22Rv1 (cell line): ENCODE results near the gene SFSWAP.

Experiments
- H3K27ac ChIP-seq: fragments of 450-650 bp; 2 replicates; pipeline ENCODE4 v1.5.1; 2017
- CTCF ChIP-seq: fragments of 450-650 bp; IDR thresholded peaks from 2 replicates; pipeline ENCODE4 v1.5.1; 2017; ENCODE audit warnings: mild to moderate bottlenecking
- ZFX ChIP-seq: fragments of 450-650 bp; IDR thresholded peaks from 2 replicates; pipeline ENCODE4 v1.6.1; 2017; ENCODE audit warnings: antibody characterized with exemption, borderline replicate concordance

Gene SFSWAP

GRCh38 chr12:131816495-131816894 lies 105.6 kb downstream of the SFSWAP start:
- H3K27ac ChIP-seq: no peak overlapping the region

GRCh38 chr12:131817241-131817640 lies 106.4 kb downstream of the SFSWAP start:
- TF ChIP-seq ZFX (no peak), CTCF (no peak)
- no peak overlapping the region for H3K27ac ChIP-seq

More at GRCh38 chr12:131816495-131816894, 105.6 kb downstream of the SFSWAP start:
- TF ChIP-seq CTCF: no peak
- TF ChIP-seq ZFX: no peak

GRCh38 chr12:131818821-131819585 lies 108.1 kb downstream of the SFSWAP start:
- TF ChIP-seq ZFX (no peak), CTCF (no peak)
- H3K27ac ChIP-seq: no peak overlapping the region

GRCh38 chr12:131824450-131824849 lies 113.6 kb downstream of the SFSWAP start:
- H3K27ac ChIP-seq: no peak overlapping the region
- TF ChIP-seq ZFX: no peak
- no peak for TF ChIP-seq CTCF

GRCh38 chr12:131825146-131825892 lies 114.4 kb downstream of the SFSWAP start:
- no peak overlapping the region for H3K27ac ChIP-seq
- TF ChIP-seq CTCF (no peak), ZFX (no peak)

- TF ChIP-seq CTCF: no peak
- no peak for TF ChIP-seq ZFX
- no peak overlapping the region for H3K27ac ChIP-seq
These were observed 115.4 kb downstream of the SFSWAP start for GRCh38 chr12:131826097-131826928.
